Gastrocnemius medialis (tissue), 4 donors: ENCODE results near the gene PTPRN2. TPM values are rescaled to one million over a fixed set of nuclear protein-coding genes. Genes with fewer than 3 reads are reported as not detected.

ENCODE experiments used
- ATAC-seq, 2 donors: fragments of 150-250 bp; one replicate each; pipeline ENCODE4 v1.9.1; 2016
- DNase-seq, 2 donors: peaks; one replicate each; pipeline ENCODE4 v3.0.0-alpha.2; 2019
- H3K27ac ChIP-seq, 4 donors: fragments of 200-600 bp; sonication (generic); 1 replicate in 1 of 4; 2 replicates in 3 of 4; pipeline ENCODE4 v1.5.1; 2016 to 2018; ENCODE audit warnings: mild to moderate bottlenecking in 2 of 4, moderate library complexity in 1 of 4
- H3K27me3 ChIP-seq, 3 donors: fragments of 200-600 bp; sonication (generic) in 2 of 3; 1 replicate in 1 of 3; 2 replicates in 2 of 3; pipeline versions ENCODE4 v1.5.1 to v1.6.0; 2016 to 2019; ENCODE audit warnings: mild to moderate bottlenecking in 1 of 3, moderate library complexity in 1 of 3
- H3K36me3 ChIP-seq, 2 donors: fragments of 200-600 bp; sonication (generic) in 1 of 2; one replicate each; pipeline ENCODE4 v1.5.1; 2017 to 2018
- H3K4me1 ChIP-seq, 2 donors: fragments of 200-600 bp; sonication (generic) in 1 of 2; one replicate each; pipeline ENCODE4 v1.5.1; 2016 to 2017; ENCODE audit warnings: mild to moderate bottlenecking in 2 of 2
- H3K4me3 ChIP-seq, 4 donors: fragments of 200-600 bp; sonication (generic) in 3 of 4; 1 replicate in 1 of 4; 2 replicates in 3 of 4; pipeline ENCODE4 v1.5.1; 2016 to 2019; ENCODE audit warnings: mild to moderate bottlenecking in 2 of 4
- H3K9me3 ChIP-seq, 3 donors: fragments of 200-600 bp; sonication (generic) in 2 of 3; 1 replicate in 1 of 3; 2 replicates in 2 of 3; pipeline ENCODE4 v1.5.1; 2016 to 2019
- POLR2A ChIP-seq, 2 donors: fragments of 450-650 bp; IDR thresholded peaks; one replicate each; pipeline ENCODE4 v1.6.1; 2017; ENCODE audit warnings: antibody characterized with exemption in 2 of 2, mild to moderate bottlenecking in 2 of 2, moderate library complexity in 2 of 2
- in situ Hi-C, 4 donors: fragments of 200-750 bp; cut with MboI; loops; one replicate each; pipeline versions ENCODE4 v1.15.0 to v1.8.0; 2017; ENCODE audit warnings: low sequenced_read_pairs in 4 of 4
- intact Hi-C: fragments of 100-400 bp; cut with DNase I; formaldehyde crosslinking; loops from one replicate; pipeline ENCODE4 v1.15.1; 2023; ENCODE audit warnings: low total_unique reads
- total RNA-seq, 4 donors: library from RNA; depleted of rRNA; stranded (reverse); fragments of >200 nt; gene quantifications; one replicate each; pipeline versions ENCODE4 v1.1.0 to v1.2.3, GENCODE V29; 2016
- TF ChIP-seq, protein P1 (sequence below), 5 experiments: fragments of 450-650 bp in 3 of 5; fragments of 200-600 bp in 2 of 5; sonication (generic) in 2 of 5; IDR thresholded peaks in 4 of 5; conservative IDR thresholded peaks in 1 of 5; 1 replicate in 4 of 5; 2 replicates in 1 of 5; pipeline ENCODE4 v1.5.1; 2016 to 2019; ENCODE audit warnings: antibody characterized with exemption in 5 of 5, mild to moderate bottlenecking in 3 of 5, moderate library complexity in 3 of 5

PTPRN2 gene
- total RNA-seq, 4 donors from 2014 or later, result 0.66 to 0.85 (median 0.81) TPM

DNA sequence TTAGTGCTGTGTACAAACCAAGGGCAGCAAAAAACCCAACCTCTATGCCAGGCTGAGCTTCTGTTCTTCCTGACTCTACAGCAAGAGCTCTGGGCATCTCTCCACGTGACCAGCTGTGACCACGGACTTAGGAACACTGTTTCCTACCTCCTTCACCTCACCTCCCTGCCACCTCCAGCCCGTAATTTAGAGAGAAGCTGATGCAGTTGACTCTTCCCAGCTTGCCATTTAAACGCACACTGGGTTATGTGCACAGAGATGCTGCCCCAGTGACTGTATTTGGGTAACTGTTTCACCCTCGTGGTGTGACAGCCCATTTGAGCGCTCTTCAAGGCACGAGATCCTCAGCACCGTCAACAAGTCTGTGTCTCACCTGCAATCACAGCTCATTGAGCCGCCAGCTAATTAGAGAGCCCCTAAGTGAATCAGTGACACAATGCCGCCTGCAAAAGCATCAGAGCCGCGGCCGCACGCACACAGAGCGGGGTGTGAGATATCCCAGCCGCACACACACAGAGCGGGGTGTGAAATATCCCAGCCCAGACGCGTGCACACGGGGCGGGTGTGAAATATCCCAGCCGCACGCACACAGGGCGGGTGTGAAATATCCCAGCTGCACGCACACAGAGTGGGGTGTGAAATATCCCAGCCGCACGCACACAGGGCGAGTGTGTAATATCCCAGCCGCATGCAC, 319.7 kb downstream of the PTPRN2 start:
- Histone ChIP-seq H3K9me3 (no peaks in the 10 kb centered on the region), H3K4me3 (no peak overlapping the region), H3K27ac (no peak overlapping the region), H3K36me3 (no peaks in the 10 kb centered on the region), H3K27me3 (no peaks in the 10 kb centered on the region), H3K4me1 (no peaks in the 10 kb centered on the region)
- DNase-seq (no peak), ATAC-seq (no peak)
- in situ Hi-C loops, result no loop called here
- intact Hi-C loops, result no loop called here
- TF ChIP-seq POLR2A (IDR thresholded peaks at IDR 0.05), result no peak
- TF ChIP-seq, protein P1, sequence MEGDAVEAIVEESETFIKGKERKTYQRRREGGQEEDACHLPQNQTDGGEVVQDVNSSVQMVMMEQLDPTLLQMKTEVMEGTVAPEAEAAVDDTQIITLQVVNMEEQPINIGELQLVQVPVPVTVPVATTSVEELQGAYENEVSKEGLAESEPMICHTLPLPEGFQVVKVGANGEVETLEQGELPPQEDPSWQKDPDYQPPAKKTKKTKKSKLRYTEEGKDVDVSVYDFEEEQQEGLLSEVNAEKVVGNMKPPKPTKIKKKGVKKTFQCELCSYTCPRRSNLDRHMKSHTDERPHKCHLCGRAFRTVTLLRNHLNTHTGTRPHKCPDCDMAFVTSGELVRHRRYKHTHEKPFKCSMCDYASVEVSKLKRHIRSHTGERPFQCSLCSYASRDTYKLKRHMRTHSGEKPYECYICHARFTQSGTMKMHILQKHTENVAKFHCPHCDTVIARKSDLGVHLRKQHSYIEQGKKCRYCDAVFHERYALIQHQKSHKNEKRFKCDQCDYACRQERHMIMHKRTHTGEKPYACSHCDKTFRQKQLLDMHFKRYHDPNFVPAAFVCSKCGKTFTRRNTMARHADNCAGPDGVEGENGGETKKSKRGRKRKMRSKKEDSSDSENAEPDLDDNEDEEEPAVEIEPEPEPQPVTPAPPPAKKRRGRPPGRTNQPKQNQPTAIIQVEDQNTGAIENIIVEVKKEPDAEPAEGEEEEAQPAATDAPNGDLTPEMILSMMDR (IDR thresholded peaks at IDR 0.05 in 4 of 5, conservative IDR thresholded peaks at IDR 0.05 in 1 of 5), result no peak

GRCh38 chr7:158266817-158267741, 320.5 kb downstream of the PTPRN2 start:
- Histone ChIP-seq H3K9me3 (no peaks in the 10 kb centered on the region), H3K27ac (no peak overlapping the region), H3K27me3 (no peaks in the 10 kb centered on the region), H3K4me1 (no peaks in the 10 kb centered on the region), H3K4me3 (no peak overlapping the region), H3K36me3 (no peaks in the 10 kb centered on the region)
- ATAC-seq, result no peak
- in situ Hi-C loops, result no loop called here
- intact Hi-C loops, result no loop called here
- DNase-seq, result no peak
- TF ChIP-seq, protein P1 (IDR thresholded peaks at IDR 0.05 in 4 of 5, conservative IDR thresholded peaks at IDR 0.05 in 1 of 5), result no peak
- TF ChIP-seq POLR2A (IDR thresholded peaks at IDR 0.05), result no peak

- TF ChIP-seq POLR2A (IDR thresholded peaks at IDR 0.05), result no peak
- TF ChIP-seq, protein P1 (IDR thresholded peaks at IDR 0.05 in 4 of 5, conservative IDR thresholded peaks at IDR 0.05 in 1 of 5), result no peak
- no peak for DNase-seq
- intact Hi-C loops (no loop called here), in situ Hi-C loops (no loop called here)
- no peaks in the 10 kb centered on the region for H3K27me3 ChIP-seq
- no peak overlapping the region for H3K27ac ChIP-seq
- no peaks in the 10 kb centered on the region for H3K4me1 ChIP-seq
- no peaks in the 10 kb centered on the region for H3K9me3 ChIP-seq
- no peak overlapping the region for H3K4me3 ChIP-seq
- no peaks in the 10 kb centered on the region for H3K36me3 ChIP-seq
- no peak for ATAC-seq
These were observed 321.2 kb downstream of the PTPRN2 start for GRCh38 chr7:158266426-158266816.

GRCh38 chr7:158265743-158266080, 321.9 kb downstream of the PTPRN2 start:
- Histone ChIP-seq H3K4me1 (no peaks in the 10 kb centered on the region), H3K27ac (no peak overlapping the region), H3K4me3 (no peak overlapping the region), H3K36me3 (no peaks in the 10 kb centered on the region), H3K9me3 (no peaks in the 10 kb centered on the region), H3K27me3 (no peaks in the 10 kb centered on the region)
- DNase-seq (no peak), ATAC-seq (no peak)
- intact Hi-C loops, result no loop called here
- TF ChIP-seq, protein P1 (IDR thresholded peaks at IDR 0.05 in 4 of 5, conservative IDR thresholded peaks at IDR 0.05 in 1 of 5), result no peak
- TF ChIP-seq POLR2A (IDR thresholded peaks at IDR 0.05), result no peak
- in situ Hi-C loops, result no loop called here
